Cardiac muscle cell (in vitro differentiated cells and primary cell): ENCODE results near the gene PIM2. TPM values are rescaled to one million over a fixed set of nuclear protein-coding genes. Genes with fewer than 3 reads are reported as not detected.
A peak's percentile ranks its signal among the peaks of the same experiment; 100 is the strongest.

ENCODE experiments used
- DNase-seq, 2 donors: peaks; one replicate each; pipeline versions ENCODE4 v3.0.0 to v3.0.0-alpha.2; 2010 to 2017; ENCODE audit warnings: low read depth in 1 of 2, low spot score in 1 of 2
- H3K27ac ChIP-seq: fragments of 200-600 bp; sonication (generic); 2 replicates; pipeline ENCODE4 v1.5.1; 2016
- H3K27me3 ChIP-seq: fragments of 200-600 bp; sonication (generic); 2 replicates; pipeline ENCODE4 v1.6.0; 2016; ENCODE audit warnings: control low read depth
- H3K36me3 ChIP-seq: fragments of 200-600 bp; sonication (generic); 2 replicates; pipeline ENCODE4 v1.5.1; 2016; ENCODE audit warnings: control low read depth
- H3K4me1 ChIP-seq: fragments of 200-600 bp; sonication (generic); 2 replicates; pipeline ENCODE4 v1.8.1; 2017; ENCODE audit warnings: low read depth, mild to moderate bottlenecking, mixed run types
- H3K4me3 ChIP-seq: fragments of 200-600 bp; sonication (generic); 2 replicates; pipeline ENCODE4 v1.5.1; 2016; ENCODE audit warnings: mild to moderate bottlenecking
- H3K9me3 ChIP-seq: fragments of 200-600 bp; sonication (generic); 2 replicates; pipeline ENCODE4 v1.5.1; 2017; ENCODE audit warnings: low read depth, mild to moderate bottlenecking, control low read depth
- polyA plus RNA-seq: library from polyadenylated mRNA; unstranded; fragments of >200 nt; fragmentation: Nextera tagmentation; extraction: Ambion mirVana; gene quantifications from 2 replicates; pipeline ENCODE4 v1.2.1, GENCODE V29; 2016
- total RNA-seq: library from RNA; depleted of rRNA; stranded (reverse); fragments of >200 nt; gene quantifications from 2 replicates; pipeline ENCODE4 v1.2.3, GENCODE V29; 2016
- TF ChIP-seq, protein P1 (sequence below): IDR thresholded peaks from 2 replicates; pipeline ENCODE4 v1.5.1; 2012; ENCODE audit warnings: low read depth, mild to moderate bottlenecking, low read length

Gene PIM2
- total RNA-seq = 18.5 and 25.2 TPM in 2 replicates
- polyA plus RNA-seq = 20.7 and 38.4 TPM in 2 replicates

DNA sequence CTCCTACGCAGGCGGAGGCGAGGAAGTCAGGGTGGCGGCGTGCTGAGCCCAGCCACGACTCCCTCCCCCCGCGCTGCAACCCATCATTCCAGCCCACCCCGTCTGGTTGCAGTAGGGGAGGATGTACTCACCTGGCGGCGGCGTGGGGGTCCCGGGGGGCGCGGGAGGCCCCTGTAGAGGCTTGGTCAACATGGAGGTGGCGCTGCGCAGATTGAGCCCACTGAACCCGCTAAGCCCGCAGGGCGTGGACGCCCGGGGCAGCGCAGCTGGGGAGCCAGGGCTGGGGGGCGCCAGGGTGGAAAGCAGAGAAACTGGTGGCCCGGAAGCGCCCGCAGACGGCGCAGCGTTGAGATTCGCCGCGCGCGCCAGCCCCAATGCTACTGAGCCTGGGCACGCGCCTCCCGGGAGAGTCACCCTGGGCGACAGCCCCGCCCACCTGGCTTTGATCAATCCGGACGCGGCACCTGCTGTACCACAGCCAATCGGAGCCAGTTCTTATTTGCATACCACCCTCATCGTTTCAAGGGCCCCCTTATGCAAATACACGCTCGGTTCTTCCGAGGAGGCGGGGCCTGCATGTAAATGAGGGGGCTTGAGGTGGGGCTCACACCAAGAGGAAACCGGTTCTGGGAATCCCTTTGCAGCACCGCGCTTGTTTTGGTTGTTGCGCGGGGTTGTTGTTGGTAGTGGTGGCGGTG lies at the start of gene PIM2:
Gene PIM2, minus strand, starts transcription at position 382 of the 698 bp plus-strand sequence. Its CDS starts 190 bp downstream, at position 192.
- Histone ChIP-seq H3K36me3 (peaks cover 4% of the 10 kb centered on the region), H3K9me3 (no peaks in the 10 kb centered on the region), H3K27ac (peak within 1 kb of the TSS; percentile 83), H3K4me3 (peak within 1 kb of the TSS; percentile 70), H3K4me1 (peaks cover 7% of the 10 kb centered on the region), H3K27me3 (no peaks in the 10 kb centered on the region)
- TF ChIP-seq, protein P1, sequence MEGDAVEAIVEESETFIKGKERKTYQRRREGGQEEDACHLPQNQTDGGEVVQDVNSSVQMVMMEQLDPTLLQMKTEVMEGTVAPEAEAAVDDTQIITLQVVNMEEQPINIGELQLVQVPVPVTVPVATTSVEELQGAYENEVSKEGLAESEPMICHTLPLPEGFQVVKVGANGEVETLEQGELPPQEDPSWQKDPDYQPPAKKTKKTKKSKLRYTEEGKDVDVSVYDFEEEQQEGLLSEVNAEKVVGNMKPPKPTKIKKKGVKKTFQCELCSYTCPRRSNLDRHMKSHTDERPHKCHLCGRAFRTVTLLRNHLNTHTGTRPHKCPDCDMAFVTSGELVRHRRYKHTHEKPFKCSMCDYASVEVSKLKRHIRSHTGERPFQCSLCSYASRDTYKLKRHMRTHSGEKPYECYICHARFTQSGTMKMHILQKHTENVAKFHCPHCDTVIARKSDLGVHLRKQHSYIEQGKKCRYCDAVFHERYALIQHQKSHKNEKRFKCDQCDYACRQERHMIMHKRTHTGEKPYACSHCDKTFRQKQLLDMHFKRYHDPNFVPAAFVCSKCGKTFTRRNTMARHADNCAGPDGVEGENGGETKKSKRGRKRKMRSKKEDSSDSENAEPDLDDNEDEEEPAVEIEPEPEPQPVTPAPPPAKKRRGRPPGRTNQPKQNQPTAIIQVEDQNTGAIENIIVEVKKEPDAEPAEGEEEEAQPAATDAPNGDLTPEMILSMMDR = no peak
- peak; percentile 85 to 99 for DNase-seq

DNA sequence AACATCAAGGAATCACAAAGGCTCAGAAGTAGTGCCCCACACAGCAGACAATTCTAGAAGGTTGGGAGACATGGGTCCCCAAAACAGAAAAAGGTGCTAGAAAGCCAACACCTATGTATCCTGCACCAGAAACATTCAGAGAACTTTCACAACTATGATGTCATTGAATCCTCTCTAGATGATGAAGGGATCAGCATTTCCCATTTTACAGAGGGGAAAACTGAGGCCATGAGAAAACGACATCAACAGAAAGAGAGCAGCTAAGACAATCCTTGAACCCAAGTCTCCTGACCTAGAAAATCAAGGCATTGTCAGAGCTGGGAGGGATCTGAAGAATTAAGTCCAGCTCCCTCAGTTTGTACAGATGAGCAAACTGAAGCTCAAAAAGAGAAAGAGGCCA lies 49.6 kb upstream of the PIM2 start:
- no peaks in the 10 kb centered on the region for H3K36me3 ChIP-seq
- no peak overlapping the region for H3K27ac ChIP-seq
- TF ChIP-seq, protein P1 = no peak
- no peak overlapping the region for H3K4me3 ChIP-seq
- no peaks in the 10 kb centered on the region for H3K4me1 ChIP-seq
- H3K9me3 ChIP-seq = no peaks in the 10 kb centered on the region
- no peak for DNase-seq
- no peaks in the 10 kb centered on the region for H3K27me3 ChIP-seq

DNA sequence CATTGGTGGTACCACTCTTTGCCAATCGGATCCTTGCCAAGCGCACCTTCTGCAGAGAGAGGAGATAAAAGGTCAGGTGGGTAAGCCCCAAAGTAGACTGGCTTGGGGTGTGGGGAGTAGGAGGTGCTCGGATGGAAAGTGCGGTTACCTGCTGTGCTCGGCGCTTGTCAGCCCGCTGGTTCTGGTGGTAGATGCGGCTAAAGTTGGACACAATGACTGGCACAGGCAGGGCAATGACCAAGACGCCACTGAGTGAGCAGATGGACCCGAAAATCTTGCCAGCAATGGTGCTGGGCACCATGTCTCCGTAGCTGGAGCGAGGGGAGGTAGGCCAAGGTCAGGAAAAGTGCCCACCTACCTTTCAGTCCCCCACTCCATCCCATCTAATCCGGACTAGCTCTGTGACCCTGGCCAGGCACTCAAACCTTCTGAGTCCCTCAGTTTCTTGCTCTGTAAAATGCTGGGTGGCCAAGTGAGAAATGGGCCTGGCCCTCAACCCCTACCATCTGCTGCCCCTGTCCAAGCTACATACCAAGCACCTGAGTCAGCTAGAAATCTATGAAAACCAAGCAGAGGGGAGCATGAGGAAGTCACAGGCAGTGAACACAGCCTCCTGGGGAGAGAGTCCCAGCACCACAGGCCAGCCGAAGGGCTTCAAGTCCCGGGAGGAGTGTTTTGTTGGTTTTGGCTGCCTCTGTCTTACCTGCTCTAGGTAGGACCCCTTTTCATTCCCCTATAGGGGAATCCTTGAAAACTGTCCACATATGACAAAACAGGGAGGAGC lies 48.2 kb upstream of the PIM2 start:
- TF ChIP-seq, protein P1 = no peak
- H3K27me3 ChIP-seq = no peaks in the 10 kb centered on the region
- no peaks in the 10 kb centered on the region for H3K9me3 ChIP-seq
- no peak overlapping the region for H3K4me3 ChIP-seq
- H3K4me1 ChIP-seq = peaks cover 6% of the 10 kb centered on the region
- DNase-seq = peak in 1 of 2 donors; percentile 30
- no peaks in the 10 kb centered on the region for H3K36me3 ChIP-seq
- no peak overlapping the region for H3K27ac ChIP-seq

DNA sequence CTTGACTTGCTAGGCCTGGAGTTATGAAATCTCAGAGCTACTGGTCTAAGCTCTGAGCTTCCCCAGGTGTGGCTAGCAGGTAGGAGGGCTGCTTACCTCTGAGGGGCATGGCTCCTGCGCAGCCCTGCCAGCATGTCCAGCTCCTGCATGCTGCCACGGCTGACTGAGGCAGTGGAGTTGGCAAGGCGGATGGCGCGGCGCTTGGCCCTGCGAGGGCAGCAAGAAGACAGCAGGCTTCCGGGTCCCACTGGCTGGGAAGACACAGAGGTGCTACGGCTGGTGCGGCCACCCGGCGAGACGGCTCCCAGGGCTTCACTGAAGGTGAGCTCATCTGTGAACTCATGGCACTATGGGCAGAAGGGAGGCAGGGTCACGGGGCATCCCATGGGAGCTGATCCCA lies 47.1 kb upstream of the PIM2 start:
- Histone ChIP-seq H3K9me3 (no peaks in the 10 kb centered on the region), H3K4me1 (peaks cover 17% of the 10 kb centered on the region), H3K36me3 (no peaks in the 10 kb centered on the region), H3K4me3 (no peak overlapping the region), H3K27ac (no peak overlapping the region), H3K27me3 (no peaks in the 10 kb centered on the region)
- TF ChIP-seq, protein P1 = no peak
- no peak for DNase-seq

DNA sequence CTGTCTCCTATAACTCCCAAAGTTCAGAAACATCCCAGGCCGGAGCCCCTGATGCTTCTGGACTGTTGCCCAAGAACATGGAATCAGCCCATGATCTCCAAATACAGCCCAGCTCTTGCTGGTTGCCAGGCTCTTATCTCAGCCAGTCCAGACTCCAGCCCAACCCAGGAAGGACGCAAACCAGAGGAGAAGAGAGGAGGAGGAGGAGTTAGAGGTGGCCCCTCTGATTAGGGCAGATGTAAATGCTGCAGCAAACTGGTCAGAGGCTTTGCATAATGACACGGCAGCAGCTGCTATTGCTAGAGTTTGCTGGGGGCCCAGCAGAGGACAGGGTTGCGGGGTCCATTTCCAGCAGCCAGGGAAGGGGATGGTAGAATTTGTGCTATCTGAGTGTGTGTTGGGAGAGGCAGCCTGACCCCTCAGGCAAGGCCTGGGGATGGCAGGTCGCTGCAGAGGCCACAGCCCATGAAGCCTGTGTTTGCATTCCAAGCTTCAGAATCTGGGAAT lies 42.8 kb upstream of the PIM2 start:
- H3K4me1 ChIP-seq = peaks cover 18% of the 10 kb centered on the region
- H3K27ac ChIP-seq = peak overlapping the region; percentile 89
- no peaks in the 10 kb centered on the region for H3K27me3 ChIP-seq
- H3K9me3 ChIP-seq = no peaks in the 10 kb centered on the region
- no peak overlapping the region for H3K4me3 ChIP-seq
- peak; percentile 58 to 85 for DNase-seq
- no peaks in the 10 kb centered on the region for H3K36me3 ChIP-seq
- TF ChIP-seq, protein P1 = no peak
